ENCODE measurements around the gene AKAP3.

The AKAP3 gene

GRCh38 chr12:4588916-4589315 is 59.9 kb downstream of the AKAP3 start:
- TF ChIP-seq POLR2AphosphoS5 (IDR thresholded peaks at IDR 0.05; ENCODE audit: low read depth, low read length) = no peak
- TF ChIP-seq SIN3A (IDR thresholded peaks at IDR 0.05; ENCODE audit: borderline replicate concordance, insufficient read depth, low read length) = no peak
- no peak for TF ChIP-seq REST (IDR thresholded peaks at IDR 0.05; ENCODE audit: insufficient read depth in 1 of 2, low read depth in 2 of 2, low read length in 2 of 2)

- TF ChIP-seq SIN3A (IDR thresholded peaks at IDR 0.05; ENCODE audit: borderline replicate concordance, insufficient read depth, low read length) (no peak), FOXP2 (optimal IDR thresholded peaks at IDR 0.05; ENCODE audit: borderline replicate concordance, extremely low read depth, extremely low read length, insufficient read depth) (no peak), TAF1 (IDR thresholded peaks at IDR 0.05; ENCODE audit: borderline replicate concordance, insufficient read depth, low read length) (no peak), REST (IDR thresholded peaks at IDR 0.05; ENCODE audit: insufficient read depth in 1 of 2, low read depth in 2 of 2, low read length in 2 of 2) (no peak), POLR2AphosphoS5 (IDR thresholded peaks at IDR 0.05; ENCODE audit: low read depth, low read length) (no peak)
These were observed 61.7 kb downstream of the AKAP3 start for GRCh38 chr12:4587108-4587507.

- TF ChIP-seq FOXP2 (optimal IDR thresholded peaks at IDR 0.05; ENCODE audit: borderline replicate concordance, extremely low read depth, extremely low read length, insufficient read depth) (no peak), TAF1 (IDR thresholded peaks at IDR 0.05; ENCODE audit: borderline replicate concordance, insufficient read depth, low read length) (no peak), REST (IDR thresholded peaks at IDR 0.05; ENCODE audit: insufficient read depth in 1 of 2, low read depth in 2 of 2, low read length in 2 of 2) (no peak), SIN3A (IDR thresholded peaks at IDR 0.05; ENCODE audit: borderline replicate concordance, insufficient read depth, low read length) (no peak), POLR2AphosphoS5 (IDR thresholded peaks at IDR 0.05; ENCODE audit: low read depth, low read length) (no peak)
These were observed 62.4 kb downstream of the AKAP3 start for GRCh38 chr12:4586500-4586899.

GRCh38 chr12:4584896-4585295 is 64.0 kb downstream of the AKAP3 start:
- TF ChIP-seq REST (IDR thresholded peaks at IDR 0.05; ENCODE audit: insufficient read depth in 1 of 2, low read depth in 2 of 2, low read length in 2 of 2) (no peak), TAF1 (IDR thresholded peaks at IDR 0.05; ENCODE audit: borderline replicate concordance, insufficient read depth, low read length) (no peak), POLR2AphosphoS5 (IDR thresholded peaks at IDR 0.05; ENCODE audit: low read depth, low read length) (no peak), FOXP2 (optimal IDR thresholded peaks at IDR 0.05; ENCODE audit: borderline replicate concordance, extremely low read depth, extremely low read length, insufficient read depth) (no peak), SIN3A (IDR thresholded peaks at IDR 0.05; ENCODE audit: borderline replicate concordance, insufficient read depth, low read length) (no peak)

GRCh38 chr12:4584281-4584680 is 64.6 kb downstream of the AKAP3 start:
- TF ChIP-seq SIN3A (IDR thresholded peaks at IDR 0.05; ENCODE audit: borderline replicate concordance, insufficient read depth, low read length) (no peak), TAF1 (IDR thresholded peaks at IDR 0.05; ENCODE audit: borderline replicate concordance, insufficient read depth, low read length) (no peak), REST (IDR thresholded peaks at IDR 0.05; ENCODE audit: insufficient read depth in 1 of 2, low read depth in 2 of 2, low read length in 2 of 2) (no peak), FOXP2 (optimal IDR thresholded peaks at IDR 0.05; ENCODE audit: borderline replicate concordance, extremely low read depth, extremely low read length, insufficient read depth) (no peak), POLR2AphosphoS5 (IDR thresholded peaks at IDR 0.05; ENCODE audit: low read depth, low read length) (no peak)
